AG04450 (cell line): ENCODE results near the gene CCDC93. TPM values are rescaled to one million over a fixed set of nuclear protein-coding genes. Genes with fewer than 3 reads are reported as not detected.
"Not testable (repeated sequence)": the region's sequence is repeated elsewhere in the genome, so short reads cannot be mapped to it uniquely, and the experiment has no call there.

ENCODE experiments used
- CTCF ChIA-PET: fragments of 300-600, 350-600 bp; formaldehyde crosslinking; extraction: SDS; loops from one replicate; lab custom pipeline; 2022; ENCODE audit warnings: antibody characterized with exemption, inconsistent platforms; lab: Charles Lee
- POLR2A ChIA-PET: fragments of 350-600 bp; formaldehyde crosslinking; extraction: SDS; loops from one replicate; lab custom pipeline; 2021; ENCODE audit warnings: antibody characterized with exemption, inconsistent platforms; lab: Yijun Ruan, JAX
- DNase-seq: peaks from one replicate; pipeline ENCODE4 v3.0.0-alpha.2; 2011; ENCODE audit warnings: low read depth, low spot score
- H3K27ac ChIP-seq: one replicate; pipeline ENCODE4 v1.5.1; 2012; ENCODE audit warnings: low read depth, low read length, control low read depth
- H3K27me3 ChIP-seq: one replicate; pipeline ENCODE4 v1.6.0; 2012; ENCODE audit warnings: low read length; ENCODE audit not compliant: control insufficient read depth, insufficient read depth
- H3K4me3 ChIP-seq: 2 replicates; pipeline ENCODE4 v1.5.1; 2011; ENCODE audit warnings: mild to moderate bottlenecking, low read depth, low read length, control low read depth
- H3K9me3 ChIP-seq: 2 replicates; pipeline ENCODE4 v1.5.1; 2012; ENCODE audit warnings: low read length; ENCODE audit not compliant: control insufficient read depth, insufficient read depth
- CTCF ChIP-seq: IDR thresholded peaks from 2 replicates; pipeline ENCODE4 v1.5.1; 2011; ENCODE audit warnings: low read depth, low read length, control low read depth, inconsistent platforms
- polyA plus RNA-seq: library from polyadenylated mRNA; depleted of rRNA; stranded (reverse); fragments of >200 nt; gene quantifications from 2 replicates; pipeline ENCODE4 v1.2.3, GENCODE V29; 2011

Gene CCDC93
- polyA plus RNA-seq, 1 experiment, result 19.9 TPM

- no peak for TF ChIP-seq CTCF
- no peak overlapping the region for H3K27ac ChIP-seq
- H3K4me3 ChIP-seq, result no peak overlapping the region
- peaks cover 4% of the 10 kb centered on the region; the same call in 1 of the 2 replicates for H3K9me3 ChIP-seq
- H3K27me3 ChIP-seq, result no peaks in the 10 kb centered on the region
- ChIA-PET CTCF (interaction anchor here (0.8 to 5.8 kb wide), 3 partner anchors 14 to 202 kb away, joined by 4 to 55 read pairs (median 9); partner anchors contain the start of gene DDX18), POLR2A (no interaction called here)
- no peak for DNase-seq
Measured at GRCh38 chr2:118016911-118017310, 3.0 kb upstream of the CCDC93 start.

GRCh38 chr2:118015761-118016160, 1.9 kb upstream of the CCDC93 start:
- POLR2A ChIA-PET, DNase-seq: not testable (repeated sequence)
- CTCF ChIA-PET, result interaction anchor here (1.0 to 5.8 kb wide), 5 partner anchors 9 to 201 kb away, joined by 4 to 55 read pairs (median 10); partner anchors contain the start of gene DDX18

GRCh38 chr2:118014492-118014824, 588 bp upstream of the CCDC93 start:
- no peak for DNase-seq
- H3K27ac ChIP-seq, result no peak overlapping the region
- ChIA-PET CTCF (interaction anchor here (0.6 to 5.8 kb wide), 8 partner anchors 11 to 200 kb away, joined by 3 to 55 read pairs (median 6); partner anchors contain the start of gene DDX18), POLR2A (interaction anchor here (0.5 to 1.0 kb wide), 2 partner anchors 158 to 221 kb away, joined by 5 to 6 read pairs; no protein-coding TSS in a partner anchor)
- peak overlapping the region; percentile 91 for H3K4me3 ChIP-seq
- peaks cover 4% of the 10 kb centered on the region; the same call in 1 of the 2 replicates for H3K9me3 ChIP-seq
- TF ChIP-seq CTCF, result no peak
- H3K27me3 ChIP-seq, result no peaks in the 10 kb centered on the region

More at GRCh38 chr2:118015761-118016160, 1.9 kb upstream of the CCDC93 start:
- H3K27me3 ChIP-seq, H3K4me3 ChIP-seq, H3K27ac ChIP-seq, H3K9me3 ChIP-seq: not testable (repeated sequence)

GRCh38 chr2:118013221-118013723, 598 bp downstream of the CCDC93 start:
- H3K27me3 ChIP-seq, result no peaks in the 10 kb centered on the region
- H3K9me3 ChIP-seq, result peaks cover 4% of the 10 kb centered on the region; the same call in 1 of the 2 replicates
- DNase-seq, result no peak
- 0 out of 2 replicates have a peak, but pooled peaks have one; percentile 4 for TF ChIP-seq CTCF
- ChIA-PET CTCF (interaction anchor here (2.5 kb wide), 1 partner anchor 11 kb away, joined by 46 read pairs; no protein-coding TSS in a partner anchor), POLR2A (no interaction called here)
- H3K4me3 ChIP-seq, result peak overlapping the region; percentile 91
- H3K27ac ChIP-seq, result no peak overlapping the region

- H3K27ac ChIP-seq, result no peak overlapping the region
- ChIA-PET POLR2A (no interaction called here), CTCF (interaction anchor here (0.7 to 3.3 kb wide), 4 partner anchors 10 to 199 kb away, joined by 3 to 46 read pairs (median 15); partner anchors contain the start of gene DDX18)
- H3K27me3 ChIP-seq, result no peaks in the 10 kb centered on the region
- TF ChIP-seq CTCF, result no peak
- DNase-seq, result no peak
- peak overlapping the region; percentile 91 for H3K4me3 ChIP-seq
- H3K9me3 ChIP-seq, result peaks cover 4% of the 10 kb centered on the region; the same call in 1 of the 2 replicates
Measured at GRCh38 chr2:118012778-118013177, 1.1 kb downstream of the CCDC93 start.
